HG03159 (cell line): ENCODE measurements around the gene C1R.
"Not testable (repeated sequence)": the region's sequence is repeated elsewhere in the genome, so short reads cannot be mapped to it uniquely, and the experiment has no call there.

Source experiments
- ATAC-seq: cut with Tn5 transposase; IDR thresholded peaks from one replicate; pipeline ENCODE4 v1.9.1; 2021; ENCODE audit warnings: mild to moderate bottlenecking, moderate library complexity; ENCODE audit not compliant: unreplicated experiment

C1R gene

GRCh38 chr12:7069386-7069785, 22.9 kb downstream of the C1R start:
- ATAC-seq, result no peak

GRCh38 chr12:7068994-7069346, 23.3 kb downstream of the C1R start:
- ATAC-seq, result no peak

- no peak for ATAC-seq
Observed at GRCh38 chr12:7068240-7068993, 23.8 kb downstream of the C1R start.

GRCh38 chr12:7067096-7067495, 25.1 kb downstream of the C1R start:
- no peak for ATAC-seq

- ATAC-seq, result no peak
Observed at GRCh38 chr12:7066596-7066995, 25.6 kb downstream of the C1R start.

GRCh38 chr12:7065073-7065623, 27.1 kb downstream of the C1R start:
- ATAC-seq, result no peak

GRCh38 chr12:7064516-7064915, 27.7 kb downstream of the C1R start:
- ATAC-seq, result no peak

- ATAC-seq, result no peak
Observed at GRCh38 chr12:7061596-7061995, 30.6 kb downstream of the C1R start.

- ATAC-seq, result no peak
Observed at GRCh38 chr12:7061138-7061537, 31.1 kb downstream of the C1R start.

GRCh38 chr12:7060353-7060954, 31.8 kb downstream of the C1R start, which contains the start of gene C1S:
C1S (plus strand) TSS chr12:7060718; CDS start chr12:7061913, 1,195 bp downstream.
- ATAC-seq, result no peak

- no peak for ATAC-seq
Observed at GRCh38 chr12:7059780-7060179, 32.5 kb downstream of the C1R start.

GRCh38 chr12:7058850-7059395, 33.3 kb downstream of the C1R start:
- no peak for ATAC-seq

- ATAC-seq, result no peak
Observed at GRCh38 chr12:7058163-7058845, 33.9 kb downstream of the C1R start.

GRCh38 chr12:7055736-7056135, 36.5 kb downstream of the C1R start:
- ATAC-seq, result not testable (repeated sequence)

- ATAC-seq, result no peak
Observed at GRCh38 chr12:7054925-7055324, 37.3 kb downstream of the C1R start.

- ATAC-seq, result not testable (repeated sequence)
Observed at GRCh38 chr12:7049973-7050372, 42.3 kb downstream of the C1R start.

GRCh38 chr12:7049445-7049951, 42.7 kb downstream of the C1R start:
- ATAC-seq, result not testable (repeated sequence)

- ATAC-seq, result no peak
Observed at GRCh38 chr12:7047306-7047705, 44.9 kb downstream of the C1R start.

- no peak for ATAC-seq
Observed at GRCh38 chr12:7046383-7047105, 45.7 kb downstream of the C1R start.

GRCh38 chr12:7045913-7046312, 46.3 kb downstream of the C1R start:
- ATAC-seq, result no peak

- ATAC-seq, result no peak
Observed at GRCh38 chr12:7042842-7043241, 49.4 kb downstream of the C1R start.
